Transverse colon (tissue), 4 donors: Measurements from ENCODE around the gene SRMS.
A peak's percentile ranks its signal among the peaks of the same experiment; 100 is the strongest.

ENCODE experiments used
- EP300 ChIP-seq: sonication (generic); formaldehyde crosslinking; IDR thresholded peaks from one replicate; pipeline ENCODE4 v1.6.1; 2017; ENCODE audit warnings: antibody characterized with exemption, low read depth
- POLR2A ChIP-seq: fragments of 450-650 bp; IDR thresholded peaks from one replicate; pipeline ENCODE4 v1.6.1; 2016; ENCODE audit warnings: antibody characterized with exemption, mild to moderate bottlenecking, moderate library complexity
- POLR2AphosphoS5 ChIP-seq, 3 donors: sonication (generic); formaldehyde crosslinking; IDR thresholded peaks; one replicate each; pipeline ENCODE4 v1.6.1; 2016; ENCODE audit warnings: antibody characterized with exemption in 3 of 3
- TF ChIP-seq, protein P1 (sequence below), 5 experiments: fragments of 200-600 bp in 3 of 5; fragments of 450-650 bp in 2 of 5; sonication (generic) in 3 of 5; IDR thresholded peaks; 1 replicate in 2 of 5; 2 replicates in 3 of 5; pipeline ENCODE4 v1.5.1; 2016 to 2017; ENCODE audit warnings: antibody characterized with exemption in 5 of 5, inconsistent platforms in 3 of 5, mild to moderate bottlenecking in 2 of 5, moderate library complexity in 1 of 5

GRCh38 chr20:63580796-63581461, 33.4 kb upstream of the SRMS start:
- TF ChIP-seq EP300 (no peak), POLR2A (no peak), POLR2AphosphoS5 (IDR thresholded peaks at IDR 0.05) (no peak)
- TF ChIP-seq, protein P1, sequence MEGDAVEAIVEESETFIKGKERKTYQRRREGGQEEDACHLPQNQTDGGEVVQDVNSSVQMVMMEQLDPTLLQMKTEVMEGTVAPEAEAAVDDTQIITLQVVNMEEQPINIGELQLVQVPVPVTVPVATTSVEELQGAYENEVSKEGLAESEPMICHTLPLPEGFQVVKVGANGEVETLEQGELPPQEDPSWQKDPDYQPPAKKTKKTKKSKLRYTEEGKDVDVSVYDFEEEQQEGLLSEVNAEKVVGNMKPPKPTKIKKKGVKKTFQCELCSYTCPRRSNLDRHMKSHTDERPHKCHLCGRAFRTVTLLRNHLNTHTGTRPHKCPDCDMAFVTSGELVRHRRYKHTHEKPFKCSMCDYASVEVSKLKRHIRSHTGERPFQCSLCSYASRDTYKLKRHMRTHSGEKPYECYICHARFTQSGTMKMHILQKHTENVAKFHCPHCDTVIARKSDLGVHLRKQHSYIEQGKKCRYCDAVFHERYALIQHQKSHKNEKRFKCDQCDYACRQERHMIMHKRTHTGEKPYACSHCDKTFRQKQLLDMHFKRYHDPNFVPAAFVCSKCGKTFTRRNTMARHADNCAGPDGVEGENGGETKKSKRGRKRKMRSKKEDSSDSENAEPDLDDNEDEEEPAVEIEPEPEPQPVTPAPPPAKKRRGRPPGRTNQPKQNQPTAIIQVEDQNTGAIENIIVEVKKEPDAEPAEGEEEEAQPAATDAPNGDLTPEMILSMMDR (IDR thresholded peaks at IDR 0.05): peak in 2 of 5 experiments; percentile 13 to 14
